ENCODE results near the gene ASB18. TPM values are rescaled to one million over a fixed set of nuclear protein-coding genes. Genes with fewer than 3 reads are reported as not detected.

Gene ASB18
- total RNA-seq, 1 experiment from 2014 or later = not detected

DNA sequence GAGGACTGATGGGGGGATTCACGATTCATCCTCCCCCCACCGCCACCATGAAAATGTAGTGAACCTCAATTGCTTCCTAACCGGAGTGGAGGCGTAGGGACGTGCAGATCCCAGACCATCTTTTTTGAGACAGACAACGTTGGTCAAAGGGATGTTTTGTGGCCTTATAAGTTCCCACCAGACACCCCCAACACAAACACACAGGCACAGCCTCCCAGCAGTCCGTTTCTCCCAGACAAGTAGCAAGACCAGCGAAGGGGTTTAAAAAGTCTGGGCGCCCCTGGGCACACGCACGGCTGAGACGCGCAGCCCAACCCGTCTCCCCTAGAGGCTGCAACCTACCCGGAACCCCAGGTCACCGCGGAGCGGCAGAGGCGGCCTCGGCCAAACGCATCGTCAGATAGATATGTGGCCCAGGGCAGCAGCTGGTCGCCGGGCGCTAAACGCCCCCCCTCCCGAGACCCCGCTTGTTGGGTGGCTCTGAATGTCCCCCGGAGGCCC, 97.4 kb downstream of the ASB18 start:
- TF ChIP-seq FOSL1 (IDR thresholded peaks at IDR 0.05; ENCODE audit: low read depth) (no peak), EZH2phosphoT487 (IDR thresholded peaks at IDR 0.05; ENCODE audit: borderline replicate concordance) (no peak), ZFX (IDR thresholded peaks at IDR 0.05) (no peak)
- Histone ChIP-seq H3K36me3 (ENCODE audit: control insufficient read depth in 1 of 2, insufficient read depth in 2 of 2, low read length in 2 of 2) (peaks cover 0 to 21% of the 10 kb centered on the region in 2 experiments; a peak in 1 of 4 replicates), H3K4me1 (ENCODE audit: control insufficient read depth in 1 of 2, insufficient read depth in 2 of 2, low read length in 2 of 2) (peaks cover 0 to 27% of the 10 kb centered on the region in 2 experiments; a peak in 1 of 4 replicates), H3K9me2 (ENCODE audit: insufficient read depth) (no peaks in the 10 kb centered on the region), H3K9me3 (ENCODE audit: control insufficient read depth in 1 of 2, insufficient read depth in 1 of 2, low read depth in 1 of 2, low read length in 2 of 2) (no peaks in the 10 kb centered on the region), H2AFZ (ENCODE audit: low read depth, low read length, poor library complexity, severe bottlenecking) (peak overlapping the region; percentile 88), H3K4me3 (replicated peaks in 1 of 2; ENCODE audit: low read depth in 1 of 2, low read length in 2 of 2) (peak overlapping the region; percentile 61 to 93), H3K9ac (ENCODE audit: low read length) (peak overlapping the region; percentile 95), H3K4me2 (ENCODE audit: low read length) (peak overlapping the region; percentile 95), H3K27ac (ENCODE audit: low read depth, low read length) (peak overlapping the region; percentile 87; the same call in 1 of the 2 replicates), H4K20me1 (ENCODE audit: insufficient read depth) (no peaks in the 10 kb centered on the region; the same call in 1 of the 2 replicates), H3K79me2 (ENCODE audit: insufficient read depth, low read length) (peaks cover 37% of the 10 kb centered on the region), H3K27me3 (ENCODE audit: insufficient read depth, low read length) (no peaks in the 10 kb centered on the region)
- intact Hi-C loops (cut with micrococcal nuclease) = no loop called here
- ChIA-PET CTCF (no interaction called here), RAD21 (ENCODE audit: low non-redundant PET in 1 of 2, low total read pairs in 2 of 2, uncharacterized antibody in 2 of 2, unreplicated experiment in 2 of 2) (no interaction called here), POLR2A (no interaction called here)
- DNase-seq (ENCODE audit: low read depth, low spot score) = no peak
- peak; percentile 21 for ATAC-seq
- BruUV-seq (replicated peaks) = TSS peak; percentile 32

DNA sequence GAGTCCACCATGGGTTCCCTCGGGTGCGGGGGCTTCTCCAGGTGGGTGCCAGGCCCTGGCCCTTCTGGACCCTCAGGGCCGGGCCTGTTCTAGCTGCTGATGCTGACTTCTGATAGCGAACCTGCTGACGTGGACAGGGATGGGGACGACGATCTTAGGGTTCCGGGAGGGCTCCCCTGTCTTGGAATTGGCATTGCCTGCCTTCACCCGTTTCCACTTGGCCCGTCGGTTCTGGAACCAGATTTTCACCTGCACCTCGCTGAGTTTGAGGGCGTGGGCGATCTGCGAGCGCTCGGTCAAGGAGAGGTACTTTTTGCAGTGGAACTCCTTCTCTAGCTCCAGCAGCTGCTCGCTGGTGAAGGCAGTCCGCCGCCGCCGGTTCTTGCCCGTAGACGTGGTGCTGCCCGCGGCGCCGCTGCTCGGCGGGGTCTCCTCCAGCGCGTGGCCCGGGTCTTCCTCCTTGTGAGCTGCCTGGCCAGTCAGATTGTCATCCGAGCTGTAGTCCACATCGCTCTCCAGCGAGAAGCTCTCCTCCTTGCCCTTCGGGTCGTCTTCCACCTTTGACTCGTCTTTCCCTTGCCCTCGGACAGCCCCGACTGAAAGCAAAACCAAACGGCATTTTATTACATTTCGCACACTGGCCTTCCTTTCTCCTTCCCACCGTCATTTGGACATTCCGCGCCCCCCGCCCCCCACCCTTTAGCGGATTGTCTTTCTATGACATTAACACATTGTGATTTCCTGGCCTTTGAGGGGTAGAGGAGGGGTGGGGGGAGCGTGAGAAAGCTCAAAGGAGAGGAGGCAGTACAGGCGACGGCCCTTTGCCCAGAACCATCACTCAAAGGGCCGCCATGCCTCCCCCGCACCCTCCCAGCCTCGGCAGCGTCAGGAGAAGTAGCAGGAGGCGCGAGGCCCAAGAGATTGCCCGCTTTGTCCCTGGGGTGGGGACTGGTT, 98.1 kb downstream of the ASB18 start:
- H3K27ac ChIP-seq (ENCODE audit: low read depth, low read length) = no peak overlapping the region
- TF ChIP-seq ELF1 (IDR thresholded peaks at IDR 0.05; ENCODE audit: borderline replicate concordance, low read depth) (no peak), ZFX (IDR thresholded peaks at IDR 0.05) (no peak), EZH2phosphoT487 (IDR thresholded peaks at IDR 0.05; ENCODE audit: borderline replicate concordance) (no peak), YY1 (IDR thresholded peaks at IDR 0.05; ENCODE audit: extremely low read depth, insufficient replicate concordance, low read depth, low read length) (no peak), POLR2A (IDR thresholded peaks at IDR 0.05; ENCODE audit: borderline replicate concordance, extremely low read depth, insufficient read depth, insufficient read length) (no peak), TCF7L2 (IDR thresholded peaks at IDR 0.05; ENCODE audit: borderline replicate concordance, extremely low read depth, insufficient read depth, insufficient read length) (no peak), SRF (IDR thresholded peaks at IDR 0.05; ENCODE audit: low read depth) (no peak)
- TF ChIP-seq, protein P1, sequence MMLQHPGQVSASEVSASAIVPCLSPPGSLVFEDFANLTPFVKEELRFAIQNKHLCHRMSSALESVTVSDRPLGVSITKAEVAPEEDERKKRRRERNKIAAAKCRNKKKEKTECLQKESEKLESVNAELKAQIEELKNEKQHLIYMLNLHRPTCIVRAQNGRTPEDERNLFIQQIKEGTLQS (IDR thresholded peaks at IDR 0.05) = no peak
- RAD21 ChIA-PET (ENCODE audit: low non-redundant PET in 1 of 2, low total read pairs in 2 of 2, uncharacterized antibody in 2 of 2, unreplicated experiment in 2 of 2) = no interaction called here
- CTCF ChIA-PET = no interaction called here
- intact Hi-C loops (cut with micrococcal nuclease) = no loop called here
- H2AFZ ChIP-seq (ENCODE audit: low read depth, low read length, poor library complexity, severe bottlenecking) = no peak overlapping the region
- DNase-seq (ENCODE audit: low read depth, low spot score) = no peak
- no peaks in the 10 kb centered on the region for H4K20me1 ChIP-seq (ENCODE audit: insufficient read depth)
- BruUV-seq (replicated peaks) = no TSS peak
- no peaks in the 10 kb centered on the region for H3K27me3 ChIP-seq (ENCODE audit: insufficient read depth, low read length)
- no peaks in the 10 kb centered on the region for H3K9me2 ChIP-seq (ENCODE audit: insufficient read depth)
- peak overlapping the region; percentile 95 for H3K9ac ChIP-seq (ENCODE audit: low read length)
- H3K36me3 ChIP-seq (ENCODE audit: control insufficient read depth in 1 of 2, insufficient read depth in 2 of 2, low read length in 2 of 2) = peaks cover 0 to 14% of the 10 kb centered on the region in 2 experiments; a peak in 1 of 4 replicates
- peak overlapping the region; percentile 95 for H3K4me2 ChIP-seq (ENCODE audit: low read length)
- peaks cover 0 to 27% of the 10 kb centered on the region in 2 experiments; a peak in 1 of 4 replicates for H3K4me1 ChIP-seq (ENCODE audit: control insufficient read depth in 1 of 2, insufficient read depth in 2 of 2, low read length in 2 of 2)
- H3K9me3 ChIP-seq (ENCODE audit: control insufficient read depth in 1 of 2, insufficient read depth in 1 of 2, low read depth in 1 of 2, low read length in 2 of 2) = no peaks in the 10 kb centered on the region
- ATAC-seq = no peak
- POLR2A ChIA-PET = no interaction called here
- H3K4me3 ChIP-seq (replicated peaks in 1 of 2; ENCODE audit: low read depth in 1 of 2, low read length in 2 of 2) = peak overlapping the region; percentile 61 to 93
- H3K79me2 ChIP-seq (ENCODE audit: insufficient read depth, low read length) = peaks cover 31% of the 10 kb centered on the region
